Hepatocyte (in vitro differentiated cells): Measurements from ENCODE around the gene SDSL. TPM values are rescaled to one million over a fixed set of nuclear protein-coding genes. Genes with fewer than 3 reads are reported as not detected.

Source experiments
- DNase-seq: peaks from one replicate; pipeline ENCODE4 v3.0.0-alpha.2; 2016; ENCODE audit warnings: low spot score
- H2AFZ ChIP-seq: fragments of 200-600 bp; sonication (generic); 2 replicates; pipeline ENCODE4 v1.6.0; 2016; ENCODE audit warnings: antibody characterized with exemption, mild to moderate bottlenecking
- H3K27ac ChIP-seq: fragments of 200-600 bp; sonication (generic); 2 replicates; pipeline ENCODE4 v1.5.1; 2016; ENCODE audit warnings: mild to moderate bottlenecking
- H3K27me3 ChIP-seq: fragments of 200-600 bp; sonication (generic); 2 replicates; pipeline ENCODE4 v1.6.1; 2016
- H3K36me3 ChIP-seq: fragments of 200-600 bp; sonication (generic); replicated peaks from 2 replicates; pipeline ENCODE4 v1.5.1; 2016; ENCODE audit warnings: low read depth; ENCODE audit not compliant: insufficient read depth
- H3K4me1 ChIP-seq: fragments of 200-600 bp; sonication (generic); 2 replicates; pipeline ENCODE4 v1.5.1; 2016; ENCODE audit warnings: mild to moderate bottlenecking, moderate library complexity; ENCODE audit not compliant: insufficient read depth
- H3K4me2 ChIP-seq: fragments of 200-600 bp; sonication (generic); 2 replicates; pipeline ENCODE4 v1.6.0; 2016
- H3K4me3 ChIP-seq: fragments of 200-600 bp; sonication (generic); 2 replicates; pipeline ENCODE4 v1.5.1; 2016; ENCODE audit warnings: mild to moderate bottlenecking
- H3K79me2 ChIP-seq: fragments of 200-600 bp; sonication (generic); 2 replicates; pipeline ENCODE4 v1.6.0; 2017; ENCODE audit warnings: mild to moderate bottlenecking
- H3K9me2 ChIP-seq: fragments of 200-600 bp; sonication (generic); replicated peaks from 2 replicates; pipeline ENCODE4 v1.6.0; 2017; ENCODE audit warnings: mild to moderate bottlenecking; ENCODE audit not compliant: insufficient read depth
- H3K9me3 ChIP-seq: fragments of 200-600 bp; sonication (generic); 2 replicates; pipeline ENCODE4 v1.5.1; 2016; ENCODE audit warnings: low read depth, mild to moderate bottlenecking
- H4K20me1 ChIP-seq: fragments of 200-600 bp; sonication (generic); 2 replicates; pipeline ENCODE4 v1.6.0; 2016; ENCODE audit warnings: mild to moderate bottlenecking; ENCODE audit not compliant: insufficient read depth, poor library complexity, severe bottlenecking
- EZH2 ChIP-seq: fragments of 200-600 bp; sonication (generic); IDR thresholded peaks from 2 replicates; pipeline ENCODE4 v1.6.1; 2016; ENCODE audit warnings: antibody characterized with exemption, mild to moderate bottlenecking, borderline replicate concordance
- EZH2phosphoT487 ChIP-seq: fragments of 200-600 bp; sonication (generic); IDR thresholded peaks from one replicate; pipeline ENCODE4 v1.6.1; 2018; ENCODE audit warnings: antibody characterized with exemption, mild to moderate bottlenecking, low read depth, moderate library complexity; ENCODE audit not compliant: unreplicated experiment, severe bottlenecking
- WGBS: methylation state at CpG from one replicate; pipeline ENCODE4 v1.1.6; 2016; ENCODE audit warnings: low lambda C conversion rate; ENCODE audit errors: missing lambda C conversion rate; 5-methylcytosine and 5-hydroxymethylcytosine counted together
- polyA plus RNA-seq: library from polyadenylated mRNA; unstranded; fragments of >200 nt; fragmentation: Nextera tagmentation; extraction: Ambion mirVana; gene quantifications from 2 replicates; pipeline ENCODE4 v1.2.1, GENCODE V29; 2016
- total RNA-seq: library from RNA; depleted of rRNA; stranded (reverse); fragments of >200 nt; gene quantifications from 2 replicates; pipeline ENCODE4 v1.2.3, GENCODE V29; 2014
- TF ChIP-seq, protein P1 (sequence below): fragments of 200-600 bp; sonication (generic); IDR thresholded peaks from 2 replicates; pipeline ENCODE4 v1.5.1; 2016; ENCODE audit warnings: antibody characterized with exemption, mild to moderate bottlenecking; ENCODE audit not compliant: poor library complexity

The SDSL gene
- total and polyA plus RNA-seq, 2 experiments from 2014 or later, result 10.3 to 26.7 TPM

DNA sequence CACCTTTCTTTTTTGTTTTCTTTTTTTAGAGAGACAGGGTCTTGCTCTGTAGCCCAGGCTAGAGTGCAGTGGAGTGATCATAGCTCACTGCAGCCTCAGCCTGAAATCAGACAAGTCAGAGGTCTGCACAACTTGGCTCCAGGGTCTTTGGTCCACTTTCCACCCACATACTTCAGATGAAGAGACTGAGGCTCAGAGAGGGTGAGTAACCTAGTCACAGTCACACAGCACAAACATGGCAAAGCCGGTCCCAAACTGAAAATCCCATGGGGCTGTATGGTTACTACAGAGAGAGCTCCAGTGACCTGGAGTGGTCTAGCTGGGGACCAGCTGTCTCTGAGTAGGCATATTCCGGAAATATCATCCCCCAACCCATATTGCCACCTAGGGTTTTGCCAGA, 30.3 kb downstream of the SDSL start:
- H3K27me3 ChIP-seq, result peaks cover 13% of the 10 kb centered on the region

DNA sequence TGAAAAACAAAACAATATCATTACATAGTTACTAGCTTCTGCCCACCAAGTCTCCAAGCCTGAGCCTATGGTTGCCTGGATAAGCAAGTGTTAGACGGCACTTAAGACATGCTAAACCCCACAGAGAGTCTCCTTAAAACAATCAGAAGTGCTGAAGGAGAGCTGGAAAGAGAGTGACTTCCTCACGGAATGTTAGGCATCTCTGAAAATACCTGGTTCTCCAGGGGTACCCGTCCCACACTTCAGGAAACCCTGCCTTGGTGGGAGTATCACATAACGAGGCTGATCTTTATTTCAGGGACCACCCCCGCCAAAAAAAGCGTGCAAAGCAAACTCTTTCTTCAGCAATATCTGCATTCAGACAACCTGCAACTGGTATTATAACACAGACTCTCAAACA, 31.1 kb downstream of the SDSL start:
- H3K79me2 ChIP-seq, result no peaks in the 10 kb centered on the region
- H4K20me1 ChIP-seq, result no peaks in the 10 kb centered on the region
- H3K4me3 ChIP-seq, result no peak overlapping the region
- no peak overlapping the region for H3K4me2 ChIP-seq
- H2AFZ ChIP-seq, result no peak overlapping the region
- H3K4me1 ChIP-seq, result no peaks in the 10 kb centered on the region
- no peaks in the 10 kb centered on the region for H3K9me2 ChIP-seq
- WGBS, result 51% methylated on average over 6 of the region's 6 CpGs
- TF ChIP-seq, protein P1, sequence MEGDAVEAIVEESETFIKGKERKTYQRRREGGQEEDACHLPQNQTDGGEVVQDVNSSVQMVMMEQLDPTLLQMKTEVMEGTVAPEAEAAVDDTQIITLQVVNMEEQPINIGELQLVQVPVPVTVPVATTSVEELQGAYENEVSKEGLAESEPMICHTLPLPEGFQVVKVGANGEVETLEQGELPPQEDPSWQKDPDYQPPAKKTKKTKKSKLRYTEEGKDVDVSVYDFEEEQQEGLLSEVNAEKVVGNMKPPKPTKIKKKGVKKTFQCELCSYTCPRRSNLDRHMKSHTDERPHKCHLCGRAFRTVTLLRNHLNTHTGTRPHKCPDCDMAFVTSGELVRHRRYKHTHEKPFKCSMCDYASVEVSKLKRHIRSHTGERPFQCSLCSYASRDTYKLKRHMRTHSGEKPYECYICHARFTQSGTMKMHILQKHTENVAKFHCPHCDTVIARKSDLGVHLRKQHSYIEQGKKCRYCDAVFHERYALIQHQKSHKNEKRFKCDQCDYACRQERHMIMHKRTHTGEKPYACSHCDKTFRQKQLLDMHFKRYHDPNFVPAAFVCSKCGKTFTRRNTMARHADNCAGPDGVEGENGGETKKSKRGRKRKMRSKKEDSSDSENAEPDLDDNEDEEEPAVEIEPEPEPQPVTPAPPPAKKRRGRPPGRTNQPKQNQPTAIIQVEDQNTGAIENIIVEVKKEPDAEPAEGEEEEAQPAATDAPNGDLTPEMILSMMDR, result no peak
- no peak for TF ChIP-seq EZH2phosphoT487
- no peak for TF ChIP-seq EZH2
- H3K27me3 ChIP-seq, result peaks cover 22% of the 10 kb centered on the region
- H3K9me3 ChIP-seq, result no peaks in the 10 kb centered on the region
- no peak for DNase-seq
- no peak overlapping the region for H3K27ac ChIP-seq
- no peaks in the 10 kb centered on the region for H3K36me3 ChIP-seq

More for the DNA sequence above, 30.3 kb downstream of the SDSL start:
- Histone ChIP-seq H3K4me3 (no peak overlapping the region), H3K4me1 (no peaks in the 10 kb centered on the region), H2AFZ (no peak overlapping the region), H3K9me3 (no peaks in the 10 kb centered on the region), H4K20me1 (no peaks in the 10 kb centered on the region), H3K27ac (no peak overlapping the region), H3K79me2 (no peaks in the 10 kb centered on the region), H3K9me2 (no peaks in the 10 kb centered on the region), H3K4me2 (no peak overlapping the region), H3K36me3 (no peaks in the 10 kb centered on the region)
- no peak for DNase-seq
- WGBS, result 98% methylated on average over 2 of the region's 2 CpGs
- TF ChIP-seq EZH2 (no peak), EZH2phosphoT487 (no peak)
- TF ChIP-seq, protein P1, result no peak

DNA sequence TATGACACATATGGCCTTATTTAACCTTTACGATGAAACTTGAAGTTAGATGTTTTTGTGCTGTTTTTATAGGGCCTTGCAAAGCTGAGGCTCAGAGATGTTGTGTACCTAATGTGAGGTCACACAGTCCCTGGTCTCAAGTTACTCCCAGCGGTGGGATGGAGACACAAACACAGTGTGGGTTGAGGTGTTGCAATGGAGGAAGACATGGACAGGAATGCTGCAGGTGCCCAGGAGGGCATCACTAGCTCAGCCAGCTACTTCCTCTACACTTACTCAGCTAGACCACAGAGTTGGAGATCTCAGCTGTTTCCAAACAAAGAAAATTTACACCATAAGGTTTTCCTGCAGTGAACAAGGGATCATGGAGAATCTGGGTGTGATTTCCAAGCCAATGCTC, 34.0 kb downstream of the SDSL start:
- Histone ChIP-seq H3K27ac (no peak overlapping the region), H3K79me2 (no peaks in the 10 kb centered on the region), H2AFZ (no peak overlapping the region), H3K36me3 (no peaks in the 10 kb centered on the region), H3K9me3 (no peaks in the 10 kb centered on the region), H3K27me3 (peaks cover 47% of the 10 kb centered on the region), H3K9me2 (no peaks in the 10 kb centered on the region), H3K4me3 (no peak overlapping the region), H4K20me1 (no peaks in the 10 kb centered on the region), H3K4me2 (no peak overlapping the region), H3K4me1 (no peaks in the 10 kb centered on the region)
- TF ChIP-seq EZH2phosphoT487 (no peak), EZH2 (no peak)
- TF ChIP-seq, protein P1, result no peak
- 67% methylated on average over 2 of the region's 2 CpGs for WGBS
- no peak for DNase-seq

DNA sequence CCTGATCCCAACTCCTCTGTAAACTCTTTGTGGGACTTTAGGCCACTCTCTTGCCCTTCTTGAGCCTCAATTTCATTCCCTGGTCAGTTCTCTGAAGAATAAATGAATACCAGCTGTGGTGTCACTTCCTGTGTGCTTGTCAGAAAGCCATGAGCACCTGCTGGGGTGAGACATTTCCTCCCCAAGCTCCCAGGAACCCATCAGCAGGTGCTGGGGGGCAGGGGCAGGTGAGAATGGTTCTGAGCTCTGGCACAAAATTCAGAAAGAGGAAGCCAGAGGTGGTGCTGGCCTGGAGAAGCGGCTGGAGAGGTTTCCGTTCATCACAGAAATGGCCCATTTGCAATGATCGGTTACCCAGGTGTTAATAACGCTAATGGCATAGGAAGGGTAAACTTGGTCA, 34.6 kb downstream of the SDSL start:
- H2AFZ ChIP-seq, result no peak overlapping the region
- no peaks in the 10 kb centered on the region for H3K9me3 ChIP-seq
- H4K20me1 ChIP-seq, result no peaks in the 10 kb centered on the region
- no peaks in the 10 kb centered on the region for H3K4me1 ChIP-seq
- H3K9me2 ChIP-seq, result no peaks in the 10 kb centered on the region
- peaks cover 53% of the 10 kb centered on the region for H3K27me3 ChIP-seq
- H3K79me2 ChIP-seq, result no peaks in the 10 kb centered on the region
- no peak for DNase-seq
- H3K27ac ChIP-seq, result no peak overlapping the region
- H3K4me3 ChIP-seq, result no peak overlapping the region
- H3K36me3 ChIP-seq, result no peaks in the 10 kb centered on the region
- no peak overlapping the region for H3K4me2 ChIP-seq
- 75% methylated on average over 4 of the region's 4 CpGs for WGBS
- TF ChIP-seq, protein P1, result no peak
- TF ChIP-seq EZH2phosphoT487 (no peak), EZH2 (no peak)
